ENCODE measurements around the gene DGKG. TPM values are rescaled to one million over a fixed set of nuclear protein-coding genes. Genes with fewer than 3 reads are reported as not detected.

The DGKG gene
- polyA plus RNA-seq, 3 donors, result 4.2 to 9.2 (median 4.3) TPM

DNA sequence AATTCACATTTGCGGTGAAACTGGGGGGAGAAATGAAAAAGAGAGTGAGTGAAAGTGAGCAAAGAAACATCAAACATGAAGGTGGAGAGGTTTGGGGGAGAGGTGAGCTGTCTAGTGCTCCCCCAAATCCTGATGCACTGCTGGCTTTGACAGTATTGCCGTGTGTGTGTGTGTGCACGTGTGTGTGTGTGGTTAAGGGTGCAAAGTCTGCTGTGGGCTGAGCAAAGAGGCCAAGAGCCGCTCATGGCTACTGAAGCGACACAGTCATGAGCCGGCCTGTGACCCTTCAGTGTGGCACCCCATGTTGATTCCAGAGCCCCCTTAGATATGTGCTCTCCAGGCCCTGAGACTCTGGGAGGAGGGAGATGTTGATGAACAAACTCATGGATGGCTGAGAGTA, 94.3 kb downstream of the DGKG start:
- Mint-ChIP-seq H3K9me3 (no peaks in the 10 kb centered on the region), H3K4me1 (no peaks in the 10 kb centered on the region), H3K27me3 (ENCODE audit: low read depth in 3 of 3) (no peaks in the 10 kb centered on the region), H3K27ac (peak overlapping the region in 3 of 7 donors; percentile 36 to 75 (median 61)), H3K4me3 (no peak overlapping the region), H3K36me3 (peaks cover 72 to 96% of the 10 kb centered on the region in 2 donors)
- intact Hi-C loops (cut with micrococcal nuclease), result no loop called here
- H3K9ac ChIP-seq (ENCODE audit: insufficient read depth, low read length, poor library complexity, severe bottlenecking), result no peak overlapping the region
- H3K9me3 ChIP-seq (replicated peaks in 1 of 2; ENCODE audit: control insufficient read depth in 1 of 2, insufficient read depth in 1 of 2, low read length in 2 of 2), result no peaks in the 10 kb centered on the region
- H3K4me3 ChIP-seq (replicated peaks in 1 of 3; ENCODE audit: low read depth in 2 of 3, low read length in 3 of 3), result no peak overlapping the region
- 95% methylated on average over 6 of the region's 6 CpGs for WGBS (ENCODE audit: insufficient coverage)
- no peaks in the 10 kb centered on the region for H3K79me2 ChIP-seq (ENCODE audit: insufficient read depth, low read length)
- H2AFZ ChIP-seq (ENCODE audit: insufficient read depth, low read depth, low read length, poor library complexity, severe bottlenecking), result no peak overlapping the region
- DNase-seq, result no peak
- H3K36me3 ChIP-seq (replicated peaks in 1 of 2; ENCODE audit: control insufficient read depth in 1 of 2, insufficient read depth in 2 of 2, low read length in 2 of 2), result peaks cover 75 to 98% of the 10 kb centered on the region in 2 donors
- H3K27me3 ChIP-seq (ENCODE audit: control insufficient read depth in 2 of 2, insufficient read depth in 2 of 2, low read length in 2 of 2), result no peaks in the 10 kb centered on the region
- no peak overlapping the region for H3K27ac ChIP-seq (ENCODE audit: low read depth in 1 of 2, low read length in 2 of 2)
- H4K20me1 ChIP-seq (ENCODE audit: insufficient read depth, low read length), result no peaks in the 10 kb centered on the region
- TF ChIP-seq, protein P1, sequence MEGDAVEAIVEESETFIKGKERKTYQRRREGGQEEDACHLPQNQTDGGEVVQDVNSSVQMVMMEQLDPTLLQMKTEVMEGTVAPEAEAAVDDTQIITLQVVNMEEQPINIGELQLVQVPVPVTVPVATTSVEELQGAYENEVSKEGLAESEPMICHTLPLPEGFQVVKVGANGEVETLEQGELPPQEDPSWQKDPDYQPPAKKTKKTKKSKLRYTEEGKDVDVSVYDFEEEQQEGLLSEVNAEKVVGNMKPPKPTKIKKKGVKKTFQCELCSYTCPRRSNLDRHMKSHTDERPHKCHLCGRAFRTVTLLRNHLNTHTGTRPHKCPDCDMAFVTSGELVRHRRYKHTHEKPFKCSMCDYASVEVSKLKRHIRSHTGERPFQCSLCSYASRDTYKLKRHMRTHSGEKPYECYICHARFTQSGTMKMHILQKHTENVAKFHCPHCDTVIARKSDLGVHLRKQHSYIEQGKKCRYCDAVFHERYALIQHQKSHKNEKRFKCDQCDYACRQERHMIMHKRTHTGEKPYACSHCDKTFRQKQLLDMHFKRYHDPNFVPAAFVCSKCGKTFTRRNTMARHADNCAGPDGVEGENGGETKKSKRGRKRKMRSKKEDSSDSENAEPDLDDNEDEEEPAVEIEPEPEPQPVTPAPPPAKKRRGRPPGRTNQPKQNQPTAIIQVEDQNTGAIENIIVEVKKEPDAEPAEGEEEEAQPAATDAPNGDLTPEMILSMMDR (IDR thresholded peaks at IDR 0.05), result no peak
- H3K4me2 ChIP-seq (replicated peaks; ENCODE audit: extremely low read depth, low read length, poor library complexity, severe bottlenecking), result no peak overlapping the region
- no peaks in the 10 kb centered on the region for H3K4me1 ChIP-seq (ENCODE audit: control insufficient read depth in 1 of 2, insufficient read depth in 2 of 2, low read length in 2 of 2)

DNA sequence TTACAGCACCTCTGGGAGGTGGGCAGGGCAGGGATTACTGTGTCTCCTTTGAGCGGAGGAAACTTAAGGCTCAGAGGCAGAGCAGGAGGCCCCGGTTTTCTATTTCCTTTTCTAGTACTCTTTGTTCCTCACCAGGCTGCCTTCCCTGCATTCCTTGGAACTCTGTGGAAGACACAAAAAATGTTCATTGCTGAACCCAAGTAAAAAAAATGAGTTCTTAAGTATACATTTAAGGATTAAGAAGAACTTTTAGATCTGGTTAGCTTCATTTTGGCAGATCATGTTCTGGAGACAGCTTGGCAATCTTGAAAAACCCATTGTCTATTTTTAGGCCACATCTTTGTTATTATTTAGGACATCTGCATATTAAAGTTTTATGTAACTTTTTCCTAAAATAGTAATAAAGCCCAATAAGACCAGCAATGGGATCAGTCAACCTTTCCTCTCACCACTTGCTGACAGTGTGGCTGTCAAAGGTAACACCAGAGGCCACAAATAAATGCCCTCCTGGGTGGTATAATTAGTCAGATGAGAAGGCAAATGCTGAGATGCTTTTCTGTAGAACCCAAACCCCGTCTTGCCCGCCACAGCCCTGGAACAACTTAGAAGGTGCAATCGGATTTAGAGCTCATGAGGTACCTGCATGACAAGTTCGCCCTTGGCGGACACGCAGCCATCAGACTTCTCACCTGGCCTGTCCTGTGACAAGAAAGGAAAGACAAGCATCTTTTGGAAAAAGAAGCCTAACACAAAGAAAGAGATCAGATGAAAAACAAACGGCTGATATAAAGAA, 97.2 kb downstream of the DGKG start:
- 98% methylated on average over 8 of the region's 9 CpGs for WGBS (ENCODE audit: insufficient coverage)
- Histone ChIP-seq H3K9ac (ENCODE audit: insufficient read depth, low read length, poor library complexity, severe bottlenecking) (no peak overlapping the region), H3K27me3 (ENCODE audit: control insufficient read depth in 2 of 2, insufficient read depth in 2 of 2, low read length in 2 of 2) (no peaks in the 10 kb centered on the region), H4K20me1 (ENCODE audit: insufficient read depth, low read length) (no peaks in the 10 kb centered on the region), H3K79me2 (ENCODE audit: insufficient read depth, low read length) (no peaks in the 10 kb centered on the region), H3K4me1 (ENCODE audit: control insufficient read depth in 1 of 2, insufficient read depth in 2 of 2, low read length in 2 of 2) (no peaks in the 10 kb centered on the region), H2AFZ (ENCODE audit: insufficient read depth, low read depth, low read length, poor library complexity, severe bottlenecking) (no peak overlapping the region), H3K9me3 (replicated peaks in 1 of 2; ENCODE audit: control insufficient read depth in 1 of 2, insufficient read depth in 1 of 2, low read length in 2 of 2) (no peaks in the 10 kb centered on the region), H3K36me3 (replicated peaks in 1 of 2; ENCODE audit: control insufficient read depth in 1 of 2, insufficient read depth in 2 of 2, low read length in 2 of 2) (peaks cover 74 to 99% of the 10 kb centered on the region in 2 donors), H3K4me2 (replicated peaks; ENCODE audit: extremely low read depth, low read length, poor library complexity, severe bottlenecking) (no peak overlapping the region), H3K27ac (ENCODE audit: low read depth in 1 of 2, low read length in 2 of 2) (no peak overlapping the region), H3K4me3 (replicated peaks in 1 of 3; ENCODE audit: low read depth in 2 of 3, low read length in 3 of 3) (no peak overlapping the region)
- H3K4me1 Mint-ChIP-seq, result no peaks in the 10 kb centered on the region
- H3K27me3 Mint-ChIP-seq (ENCODE audit: low read depth in 3 of 3), result no peaks in the 10 kb centered on the region
- intact Hi-C loops (cut with micrococcal nuclease), result no loop called here
- DNase-seq, result no peak
- TF ChIP-seq, protein P1 (IDR thresholded peaks at IDR 0.05), result no peak
- no peak overlapping the region for H3K4me3 Mint-ChIP-seq
- H3K36me3 Mint-ChIP-seq, result peaks cover 82 to 95% of the 10 kb centered on the region in 2 donors
- no peaks in the 10 kb centered on the region for H3K9me3 Mint-ChIP-seq
- no peak overlapping the region for H3K27ac Mint-ChIP-seq
